ENCODE data around the gene SCYGR6.

Gene SCYGR6

DNA sequence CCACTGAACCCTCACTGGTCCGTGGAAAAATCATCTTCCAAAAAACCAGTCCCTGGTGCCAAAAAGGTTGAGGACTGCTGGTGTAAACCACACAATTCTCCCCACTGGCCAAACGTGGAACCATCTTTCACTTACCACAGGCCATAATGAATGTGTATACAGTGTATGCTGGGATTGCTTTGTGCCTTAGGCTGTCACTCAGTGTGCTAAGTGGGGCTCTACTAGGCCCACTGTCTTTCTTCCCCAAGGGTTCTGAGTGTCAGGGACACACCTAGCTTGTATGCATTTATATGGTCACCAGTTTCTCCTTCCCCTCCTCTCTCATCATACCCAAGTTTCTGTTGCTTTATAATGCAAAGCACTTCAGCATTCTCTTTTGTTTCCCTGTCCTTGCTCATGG is 48.4 kb upstream of the SCYGR6 start (continued):
- TF ChIP-seq ZNF223 (tag by site-specific recombination; IDR thresholded peaks at IDR 0.05) = no peak
- no peak for TF ChIP-seq ZNF426 (tag by site-specific recombination; IDR thresholded peaks at IDR 0.05)

DNA sequence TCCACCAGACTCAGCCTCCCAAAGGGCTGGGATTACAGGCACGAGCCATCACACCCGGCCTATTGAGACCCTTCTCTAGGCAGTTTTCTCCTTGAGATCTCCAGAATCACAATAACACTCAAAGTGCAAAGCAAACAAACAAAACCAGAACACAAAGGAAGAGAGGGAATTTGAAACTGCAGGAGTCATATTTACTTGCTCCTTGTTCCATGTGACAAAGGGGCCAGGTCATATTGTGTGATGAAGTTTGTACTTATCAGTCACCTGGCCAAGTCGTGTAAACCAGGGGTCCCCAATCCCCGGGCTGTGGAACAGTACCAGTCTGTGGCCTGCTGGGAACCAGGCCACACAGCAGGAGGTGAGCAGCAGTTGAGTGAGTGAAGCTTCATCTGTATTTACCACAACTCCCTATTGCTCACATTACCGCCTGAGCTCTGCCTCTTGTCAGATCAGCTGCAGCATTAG is 47.7 kb upstream of the SCYGR6 start:
- H3K36me3 ChIP-seq (ENCODE audit: control insufficient read depth in 2 of 2, insufficient read depth in 1 of 2, low read length in 2 of 2) = no peaks in the 10 kb centered on the region
- no peak overlapping the region for H3K27ac ChIP-seq (ENCODE audit: extremely low read depth, low read depth, low read length)
- H3K4me1 ChIP-seq (ENCODE audit: control insufficient read depth, insufficient read depth, low read length) = no peaks in the 10 kb centered on the region
- ChIA-PET CTCF (interaction anchor here (0.9 kb wide), 1 partner anchor 90 kb away, joined by 4 read pairs; no protein-coding TSS in a partner anchor), POLR2A (no interaction called here)
- no peaks in the 10 kb centered on the region for H3K9me3 ChIP-seq (ENCODE audit: control insufficient read depth, insufficient read depth, low read depth, low read length)
- H3K4me3 ChIP-seq (ENCODE audit: low read depth, low read length) = no peak overlapping the region
- peak; percentile 75 for TF ChIP-seq FEZF1 (tag by site-specific recombination; IDR thresholded peaks at IDR 0.05)
- TF ChIP-seq SCRT2 (tag by site-specific recombination; IDR thresholded peaks at IDR 0.05) = no peak
- TF ChIP-seq ZNF623 (tag by site-specific recombination; IDR thresholded peaks at IDR 0.05) = no peak
- peak; percentile 54 for TF ChIP-seq ZBTB8A (tag by site-specific recombination; IDR thresholded peaks at IDR 0.05)
- TF ChIP-seq ZIC2 (tag by site-specific recombination; IDR thresholded peaks at IDR 0.05) = 0 out of 2 replicates have a peak, but pooled peaks have one; percentile 10
- no peak for TF ChIP-seq ZEB2 (tag by site-specific recombination; IDR thresholded peaks at IDR 0.05)
- no peak for TF ChIP-seq ZNF501 (tag by site-specific recombination; IDR thresholded peaks at IDR 0.05)
- TF ChIP-seq ZNF610 (tag by site-specific recombination; IDR thresholded peaks at IDR 0.05; ENCODE audit: borderline replicate concordance) = peak; percentile 76; the same call in 1 of the 2 replicates

GRCh38 chr2:227767830-227768229 is 43.3 kb upstream of the SCYGR6 start:
- no peaks in the 10 kb centered on the region for H3K4me1 ChIP-seq (ENCODE audit: control insufficient read depth, insufficient read depth, low read length)
- POLR2A ChIA-PET = no interaction called here
- CTCF ChIA-PET = interaction anchor here (2.7 to 7.6 kb wide), 3 partner anchors 109 to 362 kb away, joined by 13 to 125 read pairs (median 39); no protein-coding TSS in a partner anchor
- no peak overlapping the region for H3K4me3 ChIP-seq (ENCODE audit: low read depth, low read length)
- no peak for TF ChIP-seq SETDB1 (IDR thresholded peaks at IDR 0.05; ENCODE audit: insufficient read length, low read length)
- TF ChIP-seq ZNF621 (tag by site-specific recombination; IDR thresholded peaks at IDR 0.05) = no peak
- TF ChIP-seq, protein P1, sequence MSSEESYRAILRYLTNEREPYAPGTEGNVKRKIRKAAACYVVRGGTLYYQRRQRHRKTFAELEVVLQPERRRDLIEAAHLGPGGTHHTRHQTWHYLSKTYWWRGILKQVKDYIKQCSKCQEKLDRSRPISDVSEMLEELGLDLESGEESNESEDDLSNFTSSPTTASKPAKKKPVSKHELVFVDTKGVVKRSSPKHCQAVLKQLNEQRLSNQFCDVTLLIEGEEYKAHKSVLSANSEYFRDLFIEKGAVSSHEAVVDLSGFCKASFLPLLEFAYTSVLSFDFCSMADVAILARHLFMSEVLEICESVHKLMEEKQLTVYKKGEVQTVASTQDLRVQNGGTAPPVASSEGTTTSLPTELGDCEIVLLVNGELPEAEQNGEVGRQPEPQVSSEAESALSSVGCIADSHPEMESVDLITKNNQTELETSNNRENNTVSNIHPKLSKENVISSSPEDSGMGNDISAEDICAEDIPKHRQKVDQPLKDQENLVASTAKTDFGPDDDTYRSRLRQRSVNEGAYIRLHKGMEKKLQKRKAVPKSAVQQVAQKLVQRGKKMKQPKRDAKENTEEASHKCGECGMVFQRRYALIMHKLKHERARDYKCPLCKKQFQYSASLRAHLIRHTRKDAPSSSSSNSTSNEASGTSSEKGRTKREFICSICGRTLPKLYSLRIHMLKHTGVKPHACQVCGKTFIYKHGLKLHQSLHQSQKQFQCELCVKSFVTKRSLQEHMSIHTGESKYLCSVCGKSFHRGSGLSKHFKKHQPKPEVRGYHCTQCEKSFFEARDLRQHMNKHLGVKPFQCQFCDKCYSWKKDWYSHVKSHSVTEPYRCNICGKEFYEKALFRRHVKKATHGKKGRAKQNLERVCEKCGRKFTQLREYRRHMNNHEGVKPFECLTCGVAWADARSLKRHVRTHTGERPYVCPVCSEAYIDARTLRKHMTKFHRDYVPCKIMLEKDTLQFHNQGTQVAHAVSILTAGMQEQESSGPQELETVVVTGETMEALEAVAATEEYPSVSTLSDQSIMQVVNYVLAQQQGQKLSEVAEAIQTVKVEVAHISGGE (tag by site-specific recombination; conservative IDR thresholded peaks at IDR 0.05; ENCODE audit: low read depth) = no peak
- no peak for TF ChIP-seq ZNF266 (tag by site-specific recombination; IDR thresholded peaks at IDR 0.05; ENCODE audit: low read depth)
- TF ChIP-seq ZNF426 (tag by site-specific recombination; IDR thresholded peaks at IDR 0.05) = no peak
- no peak for TF ChIP-seq GFI1B (tag by site-specific recombination; IDR thresholded peaks at IDR 0.05)
- TF ChIP-seq SP2 (tag by site-specific recombination; IDR thresholded peaks at IDR 0.05) = no peak
- TF ChIP-seq ZNF37A (tag by site-specific recombination; IDR thresholded peaks at IDR 0.05) = no peak
- no peak for TF ChIP-seq ZNF660 (tag by site-specific recombination; IDR thresholded peaks at IDR 0.05)
- no peak for TF ChIP-seq KLF9 (tag by site-specific recombination; IDR thresholded peaks at IDR 0.05; ENCODE audit: low read depth)
- TF ChIP-seq MYNN (tag by site-specific recombination; IDR thresholded peaks at IDR 0.05; ENCODE audit: borderline replicate concordance) = no peak
- no peak for TF ChIP-seq ZNF701 (tag by site-specific recombination; IDR thresholded peaks at IDR 0.05)
- no peak overlapping the region for H3K27ac ChIP-seq (ENCODE audit: extremely low read depth, low read depth, low read length)
- no peaks in the 10 kb centered on the region for H3K36me3 ChIP-seq (ENCODE audit: control insufficient read depth in 2 of 2, insufficient read depth in 1 of 2, low read length in 2 of 2)
- no peaks in the 10 kb centered on the region for H3K9me3 ChIP-seq (ENCODE audit: control insufficient read depth, insufficient read depth, low read depth, low read length)
